Stimulated activated CD8-positive, alpha-beta memory T cell treated with anti-CD3 and anti-CD28 coated beads, Interleukin-7, amount 100 ng/mL, for 48 hours (primary cell): ENCODE measurements around the gene ECT2L.
"Not testable (repeated sequence)": the region's sequence is repeated elsewhere in the genome, so short reads cannot be mapped to it uniquely, and the experiment has no call there.

Experiments used
- DNase-seq, 2 donors: peaks; one replicate each; pipeline ENCODE4 v3.0.0-alpha.2; 2020; ENCODE audit warnings: low read depth in 1 of 2; ENCODE audit errors: extremely low read depth in 1 of 2

The ECT2L gene

GRCh38 chr6:138923561-138923960, 127.7 kb downstream of the ECT2L start:
- DNase-seq, result no peak

- DNase-seq, result no peak
These were observed 129.9 kb downstream of the ECT2L start for GRCh38 chr6:138925806-138926205.

GRCh38 chr6:138926579-138926978, 130.7 kb downstream of the ECT2L start:
- no peak for DNase-seq

- no peak for DNase-seq
These were observed 135.8 kb downstream of the ECT2L start for GRCh38 chr6:138931660-138932059.

GRCh38 chr6:138936873-138937272, 141.0 kb downstream of the ECT2L start:
- DNase-seq, result not testable (repeated sequence)

- DNase-seq, result no peak
These were observed 147.3 kb downstream of the ECT2L start for GRCh38 chr6:138943089-138943625.

GRCh38 chr6:138944412-138944811, 148.5 kb downstream of the ECT2L start:
- no peak for DNase-seq

GRCh38 chr6:138945354-138945753, 149.5 kb downstream of the ECT2L start:
- DNase-seq, result no peak

- no peak for DNase-seq
These were observed 152.1 kb downstream of the ECT2L start for GRCh38 chr6:138948004-138948403.

GRCh38 chr6:138948546-138949179, 152.8 kb downstream of the ECT2L start:
- DNase-seq, result no peak

- DNase-seq, result no peak
These were observed 157.6 kb downstream of the ECT2L start for GRCh38 chr6:138953451-138953850.
